WERI-Rb-1 (cell line): ENCODE measurements around the gene VENTX.

Experiments used
- DNase-seq: peaks from one replicate; pipeline ENCODE4 v3.0.0-alpha.2; 2020
- H3K27ac ChIP-seq: fragments of 250-450 bp; sonication (Bioruptor Pico); 2 replicates; pipeline ENCODE4 v1.5.1; 2020; ENCODE audit warnings: mild to moderate bottlenecking, moderate library complexity
- H3K27me3 ChIP-seq: fragments of 250-450 bp; sonication (Bioruptor Pico); 2 replicates; pipeline ENCODE4 v1.5.1; 2021; ENCODE audit warnings: mild to moderate bottlenecking, low read depth, moderate library complexity; ENCODE audit not compliant: insufficient read depth, severe bottlenecking
- H3K36me3 ChIP-seq: fragments of 250-450 bp; sonication (Bioruptor Pico); 2 replicates; pipeline ENCODE4 v1.5.1; 2020; ENCODE audit warnings: mild to moderate bottlenecking, moderate library complexity
- H3K4me3 ChIP-seq: 2 replicates; pipeline ENCODE4 v1.5.1; 2011; ENCODE audit warnings: low read depth, mild to moderate bottlenecking, control low read depth, low read length
- H3K9me3 ChIP-seq: fragments of 250-450 bp; sonication (Bioruptor Pico); 2 replicates; pipeline ENCODE4 v1.5.1; 2021; ENCODE audit warnings: mild to moderate bottlenecking, moderate library complexity; ENCODE audit not compliant: severe bottlenecking
- CTCF ChIP-seq: IDR thresholded peaks from 2 replicates; pipeline ENCODE4 v1.5.1; 2011; ENCODE audit warnings: low read depth, mild to moderate bottlenecking, control low read depth, inconsistent platforms, low read length

Gene VENTX

DNA sequence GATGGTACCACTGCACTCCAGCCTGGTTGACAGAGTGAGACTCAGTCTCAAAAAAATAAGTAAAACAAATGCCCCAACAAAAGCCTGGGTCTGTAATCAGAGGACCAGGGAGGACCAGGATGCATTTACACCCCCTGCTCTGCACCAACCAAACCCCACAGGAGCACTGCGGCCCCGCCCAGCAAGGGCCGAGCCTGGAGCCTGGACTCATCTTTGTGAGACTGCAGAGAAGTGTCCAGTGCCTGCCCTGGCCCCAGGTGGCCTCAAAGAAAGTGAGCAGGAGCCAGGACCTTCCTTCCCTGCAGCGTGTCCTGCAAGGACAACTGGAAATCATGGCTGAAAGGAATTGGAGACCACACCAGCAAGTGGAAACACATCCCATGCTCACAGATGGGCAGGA is 46.0 kb upstream of the VENTX start:
- no peaks in the 10 kb centered on the region for H3K36me3 ChIP-seq

GRCh38 chr10:133194151-133194550 is 43.5 kb upstream of the VENTX start:
- no peak overlapping the region for H3K27ac ChIP-seq
- TF ChIP-seq CTCF, result no peak
- no peak overlapping the region for H3K4me3 ChIP-seq
- no peak for DNase-seq
- no peaks in the 10 kb centered on the region for H3K27me3 ChIP-seq
- peaks cover 9% of the 10 kb centered on the region for H3K9me3 ChIP-seq
- no peaks in the 10 kb centered on the region for H3K36me3 ChIP-seq

More for the DNA sequence above, 46.0 kb upstream of the VENTX start:
- no peak for TF ChIP-seq CTCF
- DNase-seq, result no peak
- Histone ChIP-seq H3K27me3 (no peaks in the 10 kb centered on the region), H3K4me3 (no peak overlapping the region), H3K27ac (no peak overlapping the region), H3K9me3 (peaks cover 9% of the 10 kb centered on the region)

DNA sequence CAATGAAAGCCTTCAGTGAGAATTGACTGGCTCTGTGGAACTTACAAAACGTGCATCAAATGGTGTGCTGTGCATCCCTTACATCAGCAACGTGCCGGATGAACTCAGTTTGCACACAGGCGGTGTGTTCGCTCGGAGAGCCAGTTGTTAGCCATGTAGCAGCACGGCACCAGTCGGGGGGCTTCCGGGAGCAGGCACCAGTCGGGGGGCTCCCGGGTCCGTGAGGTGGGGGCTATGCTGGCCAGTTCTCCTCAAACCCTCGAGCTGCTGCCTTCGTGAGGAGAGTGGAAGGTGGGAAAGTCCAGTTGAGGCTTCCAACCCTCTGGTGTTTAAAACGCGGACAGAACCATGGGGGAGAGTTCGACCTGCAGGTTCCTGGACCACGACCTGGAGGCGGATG is 42.6 kb upstream of the VENTX start:
- H3K4me3 ChIP-seq, result no peak overlapping the region
- DNase-seq, result no peak
- H3K9me3 ChIP-seq, result peaks cover 9% of the 10 kb centered on the region
- no peak for TF ChIP-seq CTCF
- no peaks in the 10 kb centered on the region for H3K27me3 ChIP-seq
- H3K27ac ChIP-seq, result no peak overlapping the region
- no peaks in the 10 kb centered on the region for H3K36me3 ChIP-seq

GRCh38 chr10:133195611-133196010 is 42.0 kb upstream of the VENTX start:
- no peak overlapping the region for H3K4me3 ChIP-seq
- no peak for TF ChIP-seq CTCF
- peaks cover 9% of the 10 kb centered on the region for H3K9me3 ChIP-seq
- no peaks in the 10 kb centered on the region for H3K27me3 ChIP-seq
- H3K27ac ChIP-seq, result no peak overlapping the region
- no peaks in the 10 kb centered on the region for H3K36me3 ChIP-seq
- DNase-seq, result no peak

DNA sequence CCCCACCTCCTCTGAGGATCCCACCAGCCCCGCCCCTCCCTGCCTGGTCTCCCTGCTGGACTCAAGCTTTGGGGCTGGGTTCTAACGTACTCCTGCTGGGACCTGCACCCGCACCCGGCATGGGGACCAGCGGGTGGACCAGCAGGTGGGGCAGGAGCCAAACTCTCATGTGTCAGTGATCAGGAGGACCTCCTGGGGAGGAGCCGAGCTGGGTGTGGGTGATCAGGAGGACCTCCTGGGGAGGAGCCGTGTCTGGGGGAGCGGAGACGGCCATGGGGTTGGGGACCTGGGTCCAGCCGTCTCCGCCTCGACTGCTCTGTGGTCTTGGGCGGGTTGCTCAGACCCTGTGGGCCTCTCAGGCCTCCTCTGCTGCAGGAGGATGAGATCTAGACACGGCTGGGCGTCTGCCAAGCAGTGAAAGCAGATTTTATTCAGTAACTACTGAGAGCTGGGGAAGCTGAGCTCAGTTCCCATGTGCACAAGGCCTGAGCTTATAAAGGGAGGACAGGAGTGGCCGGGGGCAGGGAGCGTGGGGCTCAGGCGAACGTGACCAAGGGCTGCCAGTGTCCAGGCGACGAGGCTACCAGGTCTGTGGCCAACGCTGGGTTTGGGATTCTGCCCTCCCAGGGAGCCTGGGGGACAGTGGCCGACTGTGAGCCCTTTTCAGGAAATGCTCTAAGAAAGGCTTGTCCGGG is 41.3 kb upstream of the VENTX start:
- H3K27me3 ChIP-seq, result no peaks in the 10 kb centered on the region
- no peak overlapping the region for H3K27ac ChIP-seq
- no peak for DNase-seq
- H3K36me3 ChIP-seq, result no peaks in the 10 kb centered on the region
- peaks cover 9% of the 10 kb centered on the region for H3K9me3 ChIP-seq
- no peak for TF ChIP-seq CTCF
- no peak overlapping the region for H3K4me3 ChIP-seq
